H9 (cell line): ENCODE results near the gene PTPRK. TPM values are rescaled to one million over a fixed set of nuclear protein-coding genes. Genes with fewer than 3 reads are reported as not detected.

Source experiments
- DNase-seq: peaks from one replicate; pipeline ENCODE4 v3.0.0-alpha.2; 2017
- H2AFZ ChIP-seq: one replicate; pipeline ENCODE4 v1.6.1; 2013; ENCODE audit warnings: mild to moderate bottlenecking, low read length, control low read depth, moderate library complexity
- H2AK5ac ChIP-seq: 2 replicates; pipeline ENCODE4 v1.6.1; 2013; ENCODE audit warnings: low read length, control low read depth, mixed read lengths; ENCODE audit not compliant: insufficient read length
- H2BK120ac ChIP-seq: one replicate; pipeline ENCODE4 v1.6.1; 2013; ENCODE audit warnings: low read depth, mild to moderate bottlenecking, low read length, control low read depth, inconsistent platforms; ENCODE audit not compliant: poor library complexity, severe bottlenecking
- H2BK12ac ChIP-seq: 2 replicates; pipeline ENCODE4 v1.6.1; 2013; ENCODE audit warnings: low read length, control low read depth, mixed read lengths, low read depth; ENCODE audit not compliant: insufficient read length
- H2BK15ac ChIP-seq: 2 replicates; pipeline ENCODE4 v1.6.1; 2013; ENCODE audit warnings: low read depth, low read length, control low read depth
- H2BK20ac ChIP-seq: one replicate; pipeline ENCODE4 v1.6.1; 2013; ENCODE audit warnings: low read depth, mild to moderate bottlenecking, low read length, control low read depth, inconsistent platforms; ENCODE audit not compliant: poor library complexity, severe bottlenecking
- H2BK5ac ChIP-seq: 2 replicates; pipeline ENCODE4 v1.6.1; 2013; ENCODE audit warnings: low read length, control low read depth, mixed read lengths; ENCODE audit not compliant: insufficient read length
- H3K14ac ChIP-seq: 2 replicates; pipeline ENCODE4 v1.6.1; 2013; ENCODE audit warnings: low read length, control low read depth; ENCODE audit not compliant: insufficient read depth
- H3K18ac ChIP-seq: 2 replicates; pipeline ENCODE4 v1.6.1; 2013; ENCODE audit warnings: low read depth, mild to moderate bottlenecking, mixed read lengths, low read length, control low read depth; ENCODE audit not compliant: insufficient read length
- H3K23ac ChIP-seq: 2 replicates; pipeline ENCODE4 v1.6.1; 2013; ENCODE audit warnings: low read length, control low read depth, mixed read lengths, low read depth; ENCODE audit not compliant: insufficient read length
- H3K23me2 ChIP-seq: 2 replicates; pipeline ENCODE4 v1.6.1; 2013; ENCODE audit warnings: low read depth, mild to moderate bottlenecking, mixed read lengths, low read length, control low read depth; ENCODE audit not compliant: insufficient read length, poor library complexity, severe bottlenecking
- H3K27ac ChIP-seq: 2 replicates; pipeline ENCODE4 v1.5.1; 2013; ENCODE audit warnings: low read length, control low read depth, mixed read lengths, low read depth; ENCODE audit not compliant: insufficient read length
- H3K27me3 ChIP-seq: 2 replicates; pipeline ENCODE4 v1.6.1; 2013; ENCODE audit warnings: low read length, control low read depth, inconsistent platforms; ENCODE audit not compliant: insufficient read depth
- H3K4ac ChIP-seq: 2 replicates; pipeline ENCODE4 v1.6.1; 2013; ENCODE audit warnings: low read depth, mild to moderate bottlenecking, control low read depth, inconsistent platforms, low read length, moderate library complexity
- H3K4me1 ChIP-seq: 2 replicates; pipeline ENCODE4 v1.6.1; 2013; ENCODE audit warnings: low read length, control low read depth, inconsistent platforms; ENCODE audit not compliant: insufficient read depth
- H3K4me2 ChIP-seq: 2 replicates; pipeline ENCODE4 v1.6.1; 2013; ENCODE audit warnings: low read length, control low read depth, mixed read lengths; ENCODE audit not compliant: insufficient read length, insufficient read depth
- H3K56ac ChIP-seq: 2 replicates; pipeline ENCODE4 v1.6.1; 2013; ENCODE audit warnings: low read depth, mild to moderate bottlenecking, mixed read lengths, low read length, control low read depth; ENCODE audit not compliant: insufficient read length
- H3K79me1 ChIP-seq: 2 replicates; pipeline ENCODE4 v1.6.1; 2013; ENCODE audit warnings: low read depth, mild to moderate bottlenecking, moderate library complexity, low read length, control low read depth, inconsistent platforms; ENCODE audit not compliant: insufficient read depth, poor library complexity, severe bottlenecking
- H3K79me2 ChIP-seq: 2 replicates; pipeline ENCODE4 v1.6.1; 2013; ENCODE audit warnings: low read length, control low read depth, inconsistent platforms; ENCODE audit not compliant: insufficient read depth
- H3K9ac ChIP-seq: 2 replicates; pipeline ENCODE4 v1.6.1; 2013; ENCODE audit warnings: low read length, control low read depth, mixed read lengths; ENCODE audit not compliant: insufficient read length; ENCODE audit errors: extremely low read depth
- H3K9me3 ChIP-seq: one replicate; pipeline ENCODE4 v1.6.1; 2013; ENCODE audit warnings: low read depth, low read length, inconsistent platforms; ENCODE audit not compliant: control insufficient read depth
- H3T11ph ChIP-seq: one replicate; pipeline ENCODE4 v1.6.1; 2013; ENCODE audit warnings: mild to moderate bottlenecking, low read length, control low read depth, inconsistent platforms
- H4K20me1 ChIP-seq: one replicate; pipeline ENCODE4 v1.6.1; 2013; ENCODE audit not compliant: control insufficient read depth, insufficient read length, insufficient read depth
- H4K5ac ChIP-seq: 2 replicates; pipeline ENCODE4 v1.6.1; 2013; ENCODE audit warnings: low read depth, mild to moderate bottlenecking, mixed read lengths, low read length, control low read depth; ENCODE audit not compliant: insufficient read length
- H4K8ac ChIP-seq: replicated peaks from 2 replicates; pipeline ENCODE4 v1.6.1; 2013; ENCODE audit warnings: low read length, control low read depth, mixed read lengths, low read depth; ENCODE audit not compliant: insufficient read length
- H4K91ac ChIP-seq: 2 replicates; pipeline ENCODE4 v1.6.1; 2013; ENCODE audit warnings: low read depth, mild to moderate bottlenecking, moderate library complexity, mixed read lengths, low read length, control low read depth; ENCODE audit not compliant: insufficient read length
- H3K27ac Mint-ChIP-seq, 3 experiments: 2 replicates in 2 of 3; 3 replicates in 1 of 3; pipeline ENCODE4 v1.8.0; 2020 to 2021; ENCODE audit warnings: mixed read lengths in 3 of 3, mild to moderate bottlenecking in 1 of 3, moderate library complexity in 1 of 3
- H3K27me3 Mint-ChIP-seq: 2 replicates; pipeline ENCODE4 v1.8.0; 2021; ENCODE audit warnings: low read depth, mild to moderate bottlenecking, moderate library complexity, mixed read lengths
- H3K36me3 Mint-ChIP-seq, 3 experiments: 2 replicates in 2 of 3; 3 replicates in 1 of 3; pipeline ENCODE4 v1.8.0; 2020 to 2021; ENCODE audit warnings: low read depth in 3 of 3, mixed read lengths in 3 of 3; ENCODE audit not compliant: insufficient read depth in 1 of 3
- H3K4me1 Mint-ChIP-seq, 2 experiments: 2 replicates each; pipeline ENCODE4 v1.8.0; 2020; ENCODE audit warnings: mixed read lengths in 2 of 2
- H3K4me3 Mint-ChIP-seq, 2 experiments: 2 replicates in 1 of 2; 3 replicates in 1 of 2; pipeline ENCODE4 v1.8.0; 2020 to 2021; ENCODE audit warnings: mild to moderate bottlenecking in 2 of 2, mixed read lengths in 2 of 2, moderate library complexity in 1 of 2
- H3K9me3 Mint-ChIP-seq, 2 experiments: 2 replicates in 1 of 2; 3 replicates in 1 of 2; pipeline ENCODE4 v1.8.0; 2020; ENCODE audit warnings: mild to moderate bottlenecking in 2 of 2, mixed read lengths in 2 of 2, moderate library complexity in 1 of 2
- WGBS: extraction: QIAGEN DNeasy Blood & Tissue Kit; methylation state at CpG from one replicate; pipeline ENCODE4 v1.1.7; 2013; ENCODE audit warnings: missing lambda C conversion rate, low lambda C conversion rate, mixed read lengths; ENCODE audit not compliant: insufficient read length; ENCODE audit errors: extremely low coverage; 5-methylcytosine and 5-hydroxymethylcytosine counted together
- long read RNA-seq: library from polyadenylated mRNA; unstranded; transcript quantifications from one replicate; pipeline ENCODE4 v2.0.0, GENCODE V29; 2020
- total RNA-seq: library from RNA; stranded (reverse); gene quantifications from 2 replicates; pipeline ENCODE4 v1.2.1, GENCODE V29; 2021
- TF ChIP-seq, protein P1 (sequence below): fragments of 200-600 bp; sonication (generic); conservative IDR thresholded peaks from 3 replicates; pipeline ENCODE4 v1.8.0; 2021; ENCODE audit warnings: antibody characterized with exemption, mild to moderate bottlenecking

Gene PTPRK
- total RNA-seq = 44.4 and 47.9 TPM in 2 replicates
- long read RNA-seq, full-length matches to known transcripts = 37 of 81 reads
- long read RNA-seq, partial matches to known transcripts = 31 of 81 reads
- long read RNA-seq, other reads (novel, unspliced or antisense) = 13 of 81 reads

DNA sequence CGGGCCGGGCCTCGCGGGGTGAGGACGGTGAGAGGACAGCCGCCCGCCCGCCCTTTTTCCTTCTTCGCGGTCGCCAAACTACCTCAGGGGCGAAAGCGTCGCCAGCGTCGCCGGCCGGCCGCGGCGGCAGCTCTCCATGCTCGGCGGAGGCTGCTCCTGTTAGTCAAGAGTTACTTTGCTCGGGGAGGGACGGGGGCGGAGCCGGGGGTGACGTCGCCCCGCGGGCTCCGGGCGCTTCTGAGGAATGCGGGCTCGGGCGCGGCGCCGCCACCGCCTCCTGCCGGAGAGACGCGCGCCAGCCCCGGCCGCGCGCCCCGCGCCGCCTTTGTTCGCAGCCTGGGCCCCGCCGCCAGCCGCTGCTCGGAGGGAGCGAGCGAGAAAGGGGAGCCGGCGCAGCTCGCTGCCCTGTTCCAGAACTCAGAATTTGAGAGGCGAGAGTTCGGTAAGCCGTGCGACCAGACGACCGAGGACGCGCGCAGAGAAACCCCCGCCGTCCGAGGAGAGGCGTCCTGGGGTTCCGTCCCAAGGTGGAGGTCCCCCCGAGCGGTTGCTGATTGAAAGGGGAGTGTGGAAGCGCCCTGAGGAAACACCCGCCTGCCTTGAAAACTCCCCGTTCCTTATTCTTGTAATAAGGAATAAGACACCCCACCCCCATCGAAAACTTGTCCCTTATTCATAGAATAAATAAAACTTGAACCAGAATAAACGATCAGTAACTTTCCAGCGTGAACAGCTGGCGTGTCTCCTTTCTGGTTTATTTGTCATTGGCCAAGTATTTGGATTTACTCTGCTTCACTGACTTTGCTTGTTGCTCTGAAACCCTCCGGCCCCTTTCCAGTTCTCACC lies at the start of gene PTPRK:
Gene PTPRK (minus strand): TSS at position 164 of the 846 bp plus-strand sequence. CDS start 241 bp downstream, outside the sequence.
- Histone ChIP-seq H4K8ac (no peak within 1 kb of the TSS), H3K79me1 (no peaks in the 10 kb centered on the region), H4K91ac (peak within 1 kb of the TSS; percentile 71), H2BK20ac (peak within 1 kb of the TSS; percentile 83), H3K18ac (peak within 1 kb of the TSS; percentile 95), H3K4me1 (no peaks in the 10 kb centered on the region), H3K27ac (no peak within 1 kb of the TSS), H2BK15ac (no peak within 1 kb of the TSS; the same call in 1 of the 2 replicates), H3K4ac (peak within 1 kb of the TSS; percentile 1), H3K56ac (no peak within 1 kb of the TSS), H2AFZ (peak within 1 kb of the TSS; percentile 95), H2AK5ac (no peak within 1 kb of the TSS), H4K20me1 (no peaks in the 10 kb centered on the region), H4K5ac (peak within 1 kb of the TSS; percentile 61), H3K23me2 (peaks cover 18% of the 10 kb centered on the region), H3K4me2 (peak within 1 kb of the TSS; percentile 91), H3K14ac (peak within 1 kb of the TSS; percentile 98), H2BK12ac (peak within 1 kb of the TSS; percentile 6), H3K9me3 (no peaks in the 10 kb centered on the region), H3K23ac (no peak within 1 kb of the TSS), H3K9ac (peak within 1 kb of the TSS; percentile 97), H3T11ph (peak within 1 kb of the TSS; percentile 10), H3K27me3 (no peaks in the 10 kb centered on the region), H2BK120ac (peak within 1 kb of the TSS; percentile 91), H3K79me2 (peaks cover 12% of the 10 kb centered on the region; the same call in 1 of the 2 replicates), H2BK5ac (no peak within 1 kb of the TSS)
- Mint-ChIP-seq H3K36me3 (no peaks in the 10 kb centered on the region; a peak in 1 of 7 replicates), H3K4me3 (peak within 1 kb of the TSS; percentile 95 to 98), H3K4me1 (peaks cover 29 to 32% of the 10 kb centered on the region in 2 experiments), H3K9me3 (no peaks in the 10 kb centered on the region; a peak in 1 of 5 replicates), H3K27me3 (peaks cover 1% of the 10 kb centered on the region; the same call in 1 of the 2 replicates), H3K27ac (peak within 1 kb of the TSS; percentile 99 to 100 (median 99))
- no CpG with 5 or more reads among the region's 85 CpGs for WGBS
- TF ChIP-seq, protein P1, sequence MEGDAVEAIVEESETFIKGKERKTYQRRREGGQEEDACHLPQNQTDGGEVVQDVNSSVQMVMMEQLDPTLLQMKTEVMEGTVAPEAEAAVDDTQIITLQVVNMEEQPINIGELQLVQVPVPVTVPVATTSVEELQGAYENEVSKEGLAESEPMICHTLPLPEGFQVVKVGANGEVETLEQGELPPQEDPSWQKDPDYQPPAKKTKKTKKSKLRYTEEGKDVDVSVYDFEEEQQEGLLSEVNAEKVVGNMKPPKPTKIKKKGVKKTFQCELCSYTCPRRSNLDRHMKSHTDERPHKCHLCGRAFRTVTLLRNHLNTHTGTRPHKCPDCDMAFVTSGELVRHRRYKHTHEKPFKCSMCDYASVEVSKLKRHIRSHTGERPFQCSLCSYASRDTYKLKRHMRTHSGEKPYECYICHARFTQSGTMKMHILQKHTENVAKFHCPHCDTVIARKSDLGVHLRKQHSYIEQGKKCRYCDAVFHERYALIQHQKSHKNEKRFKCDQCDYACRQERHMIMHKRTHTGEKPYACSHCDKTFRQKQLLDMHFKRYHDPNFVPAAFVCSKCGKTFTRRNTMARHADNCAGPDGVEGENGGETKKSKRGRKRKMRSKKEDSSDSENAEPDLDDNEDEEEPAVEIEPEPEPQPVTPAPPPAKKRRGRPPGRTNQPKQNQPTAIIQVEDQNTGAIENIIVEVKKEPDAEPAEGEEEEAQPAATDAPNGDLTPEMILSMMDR = peak; percentile 58
- peak; percentile 95 for DNase-seq
